Left cardiac atrium (tissue), 4 donors: ENCODE measurements around the gene DNM3. TPM values are rescaled to one million over a fixed set of nuclear protein-coding genes. Genes with fewer than 3 reads are reported as not detected.

Source experiments
- ATAC-seq, 2 donors: fragments of 200-7000 bp; cut with Tn5 transposase; one replicate each; pipeline ENCODE4 v1.9.1; 2020; ENCODE audit warnings: mild to moderate bottlenecking in 2 of 2, moderate library complexity in 2 of 2
- DNase-seq: peaks from one replicate; pipeline ENCODE4 v3.0.0-alpha.2; 2020
- intact Hi-C, 2 donors: fragments of 100-400 bp; cut with DNase I; formaldehyde crosslinking; loops; one replicate each; pipeline versions ENCODE4 v1.14.1 to v1.15.1; 2022 to 2023
- total RNA-seq, 2 donors: library from RNA; stranded (reverse); fragmentation: NEBNext Ultra II Directional; extraction: Animal tissue kit (Norgen Biotek cat#: 25700); gene quantifications; one replicate each; pipeline ENCODE4 v1.2.1, GENCODE V29; 2021
- donor health status: DM: no; HTN: yes; CAD: no.
- donor health status: DM: no; HTN: yes; CAD: no; lungs with severe emphysema.
- donor health status: DM: yes; HTN: yes; CAD: no.
- donor health status: Dilated cardiomyopathy.

Gene DNM3
- total RNA-seq, 2 donors from 2014 or later: 1.1 to 2.8 TPM

GRCh38 chr1:172141341-172141881 lies 300.1 kb downstream of the DNM3 start:
- intact Hi-C loops: loop anchor here in 1 of 2 donors (10.0 kb wide), 1 partner anchor 253 kb away; no protein-coding TSS in a partner anchor
- ATAC-seq (no peak), DNase-seq (no peak)

GRCh38 chr1:172142324-172142723 lies 301.0 kb downstream of the DNM3 start:
- no peak for DNase-seq
- intact Hi-C loops: loop anchor here in 1 of 2 donors (10.0 kb wide), 1 partner anchor 252 kb away; no protein-coding TSS in a partner anchor
- ATAC-seq: no peak

- intact Hi-C loops: loop anchor here in 1 of 2 donors (10.0 kb wide), 1 partner anchor 251 kb away; no protein-coding TSS in a partner anchor
- DNase-seq (no peak), ATAC-seq (peak in 1 of 2 donors; percentile 18)
Measured at GRCh38 chr1:172143384-172144055, 302.2 kb downstream of the DNM3 start.

GRCh38 chr1:172144445-172145061 lies 303.3 kb downstream of the DNM3 start:
- ATAC-seq (peak; percentile 96 to 97), DNase-seq (peak; percentile 76)
- intact Hi-C loops: loop anchor here in 1 of 2 donors (10.0 kb wide), 1 partner anchor 250 kb away; no protein-coding TSS in a partner anchor

GRCh38 chr1:172145231-172145651 lies 303.9 kb downstream of the DNM3 start:
- peak; percentile 62 to 75 for ATAC-seq
- no peak for DNase-seq
- intact Hi-C loops: loop anchor here in 1 of 2 donors (10.0 kb wide), 1 partner anchor 250 kb away; no protein-coding TSS in a partner anchor

GRCh38 chr1:172145656-172146055 lies 304.4 kb downstream of the DNM3 start:
- ATAC-seq (no peak), DNase-seq (no peak)
- intact Hi-C loops: loop anchor here in 1 of 2 donors (10.0 kb wide), 1 partner anchor 249 kb away; no protein-coding TSS in a partner anchor

GRCh38 chr1:172146141-172146850 lies 305.0 kb downstream of the DNM3 start:
- intact Hi-C loops: loop anchor here in 1 of 2 donors (10.0 kb wide), 1 partner anchor 249 kb away; no protein-coding TSS in a partner anchor

GRCh38 chr1:172147541-172147940 lies 306.2 kb downstream of the DNM3 start:
- intact Hi-C loops: loop anchor here in 1 of 2 donors (10.0 kb wide), 1 partner anchor 247 kb away; no protein-coding TSS in a partner anchor
- no peak for DNase-seq
- ATAC-seq: no peak

More at GRCh38 chr1:172146141-172146850, 305.0 kb downstream of the DNM3 start:
- DNase-seq (no peak), ATAC-seq (no peak)

GRCh38 chr1:172148213-172148612 lies 306.9 kb downstream of the DNM3 start:
- DNase-seq (no peak), ATAC-seq (no peak)
- intact Hi-C loops: loop anchor here in 1 of 2 donors (10.0 kb wide), 1 partner anchor 247 kb away; no protein-coding TSS in a partner anchor

GRCh38 chr1:172148707-172149106 lies 307.4 kb downstream of the DNM3 start:
- intact Hi-C loops: loop anchor here in 1 of 2 donors (10.0 kb wide), 1 partner anchor 246 kb away; no protein-coding TSS in a partner anchor
- DNase-seq (no peak), ATAC-seq (no peak)

GRCh38 chr1:172149346-172149745 lies 308.0 kb downstream of the DNM3 start:
- intact Hi-C loops: loop anchor here in 1 of 2 donors (10.0 kb wide), 1 partner anchor 245 kb away; no protein-coding TSS in a partner anchor
- no peak for DNase-seq
- no peak for ATAC-seq

GRCh38 chr1:172154551-172154950 lies 313.3 kb downstream of the DNM3 start:
- no peak for DNase-seq
- intact Hi-C loops: no loop called here
- peak; percentile 55 to 88 for ATAC-seq

GRCh38 chr1:172155766-172156165 lies 314.5 kb downstream of the DNM3 start:
- intact Hi-C loops: no loop called here
- no peak for DNase-seq
- ATAC-seq: no peak

- ATAC-seq (no peak), DNase-seq (no peak)
- intact Hi-C loops: no loop called here
Measured at GRCh38 chr1:172162236-172162635, 320.9 kb downstream of the DNM3 start.

- no peak for DNase-seq
- intact Hi-C loops: no loop called here
- ATAC-seq: no peak
Measured at GRCh38 chr1:172163498-172164215, 322.4 kb downstream of the DNM3 start.

GRCh38 chr1:172165403-172165802 lies 324.1 kb downstream of the DNM3 start:
- no peak for ATAC-seq
- intact Hi-C loops: no loop called here
- DNase-seq: no peak

- DNase-seq (no peak), ATAC-seq (peak; percentile 67 to 77)
- intact Hi-C loops: no loop called here
Measured at GRCh38 chr1:172167796-172168596, 326.7 kb downstream of the DNM3 start.

GRCh38 chr1:172168597-172168872 lies 327.2 kb downstream of the DNM3 start:
- no peak for ATAC-seq
- intact Hi-C loops: no loop called here
- DNase-seq: no peak
